Heart left ventricle (tissue), 13 donors: ENCODE data around the gene ST3GAL4.

Experiments used
- CTCF ChIP-seq, 12 donors: fragments of 200-600 bp; sonication (generic) in 4 of 12; IDR thresholded peaks; one replicate each; pipeline versions ENCODE4 v1.5.0 to v1.8.0; 2018 to 2022; ENCODE audit warnings: antibody characterized with exemption in 12 of 12, mild to moderate bottlenecking in 5 of 12
- POLR2A ChIP-seq, 2 donors: fragments of 450-650 bp; IDR thresholded peaks; one replicate each; pipeline ENCODE4 v1.6.1; 2017; ENCODE audit warnings: antibody characterized with exemption in 2 of 2, mild to moderate bottlenecking in 2 of 2, moderate library complexity in 2 of 2
- donor health status: ischemic (EF 13 %, LVEDD 7.1; RV severe dilation, severe dysfunction).
- donor health status: DM: no; HTN: yes; CAD: no.
- donor health status: DM: no; HTN: no; CAD: no.
- donor health status: ischemic (EF 25% LVEDD 6.9; RV normal size, moderate dysfunction).
- donor health status: ischemic (EF 25% LVEDD 5.7; RV mildly dilated, moderate dysfunction).
- donor health status: ischemic (EF 35%, LVEDD 5.7; RV mildly dilated, moderate dysfunction).
- donor health status: nonischemic (EF 11% LVEDD 7.7; RV severe dilation, severe dysfunction).
- donor health status: DM: yes; HTN: yes; CAD: no.
- donor health status: PGD.
- donor health status: ischemic (EF 29% LVEDD 5.4; RV normal size, mild dysfunction).
- donor health status: nonischemic (EF 23%, LVEDD 6.1; RV moderate dilation, normal function).

GRCh38 chr11:126357969-126358762 is 2.7 kb downstream of the ST3GAL4 start:
- no peak for TF ChIP-seq POLR2A (IDR thresholded peaks at IDR 0.05)
- TF ChIP-seq CTCF (IDR thresholded peaks at IDR 0.05), result peak in 1 of 12 donors; percentile 9
